Measurements from ENCODE around the gene RIBC2. TPM values are rescaled to one million over a fixed set of nuclear protein-coding genes. Genes with fewer than 3 reads are reported as not detected.

RIBC2 gene
- total RNA-seq, 4 donors from 2014 or later, result not detected

GRCh38 chr22:45475851-45476514 lies 62.5 kb downstream of the RIBC2 start:
- peaks cover 0 to 17% (median 9%) of the 10 kb centered on the region in 4 donors for H3K4me1 ChIP-seq
- H3K27me3 ChIP-seq, result peaks cover 0 to 4% (median 0%) of the 10 kb centered on the region in 4 donors
- H3K36me3 ChIP-seq, result no peaks in the 10 kb centered on the region
- H3K4me3 ChIP-seq, result no peak overlapping the region
- H3K9me3 ChIP-seq, result no peaks in the 10 kb centered on the region
- intact Hi-C loops (cut with DNase I), result no loop called here
- TF ChIP-seq POLR2A (IDR thresholded peaks at IDR 0.05; ENCODE audit: low read depth) (no peak), EP300 (IDR thresholded peaks at IDR 0.05) (no peak), POLR2AphosphoS5 (IDR thresholded peaks at IDR 0.05) (no peak), CTCF (IDR thresholded peaks at IDR 0.05) (no peak)
- DNase-seq (ENCODE audit: extremely low spot score), result no peak
- H3K27ac ChIP-seq (replicated peaks in 1 of 4), result no peak overlapping the region
- WGBS, result 91% methylated on average over 15 of the region's 15 CpGs

GRCh38 chr22:45476814-45477213 lies 63.3 kb downstream of the RIBC2 start:
- Histone ChIP-seq H3K9me3 (no peaks in the 10 kb centered on the region), H3K4me1 (peaks cover 0 to 15% (median 9%) of the 10 kb centered on the region in 4 donors), H3K27me3 (peaks cover 0 to 4% (median 0%) of the 10 kb centered on the region in 4 donors), H3K27ac (replicated peaks in 1 of 4) (no peak overlapping the region), H3K4me3 (no peak overlapping the region), H3K36me3 (no peaks in the 10 kb centered on the region)
- TF ChIP-seq POLR2AphosphoS5 (IDR thresholded peaks at IDR 0.05) (no peak), CTCF (IDR thresholded peaks at IDR 0.05) (no peak), EP300 (IDR thresholded peaks at IDR 0.05) (no peak), POLR2A (IDR thresholded peaks at IDR 0.05; ENCODE audit: low read depth) (no peak)
- 84% methylated on average over 6 of the region's 6 CpGs for WGBS
- intact Hi-C loops (cut with DNase I), result no loop called here
- DNase-seq (ENCODE audit: extremely low spot score), result no peak

GRCh38 chr22:45477366-45478107 lies 64.0 kb downstream of the RIBC2 start:
- peaks cover 0 to 15% (median 9%) of the 10 kb centered on the region in 4 donors for H3K4me1 ChIP-seq
- H3K27ac ChIP-seq (replicated peaks in 1 of 4), result no peak overlapping the region
- intact Hi-C loops (cut with DNase I), result no loop called here
- no peaks in the 10 kb centered on the region for H3K9me3 ChIP-seq
- TF ChIP-seq POLR2A (IDR thresholded peaks at IDR 0.05; ENCODE audit: low read depth), result no peak
- no peak for TF ChIP-seq POLR2AphosphoS5 (IDR thresholded peaks at IDR 0.05)
- no peak for TF ChIP-seq EP300 (IDR thresholded peaks at IDR 0.05)
- no peak for TF ChIP-seq CTCF (IDR thresholded peaks at IDR 0.05)
- WGBS, result 90% methylated on average over 7 of the region's 7 CpGs
- no peak overlapping the region for H3K4me3 ChIP-seq
- H3K36me3 ChIP-seq, result no peaks in the 10 kb centered on the region
- no peak for DNase-seq (ENCODE audit: extremely low spot score)
- H3K27me3 ChIP-seq, result peaks cover 0 to 4% (median 0%) of the 10 kb centered on the region in 4 donors

GRCh38 chr22:45478108-45478771 lies 64.7 kb downstream of the RIBC2 start:
- 83% methylated on average over 11 of the region's 11 CpGs for WGBS

More at GRCh38 chr22:45478108-45478771, 64.7 kb downstream of the RIBC2 start:
- H3K27ac ChIP-seq (replicated peaks in 1 of 4), result no peak overlapping the region
- H3K36me3 ChIP-seq, result no peaks in the 10 kb centered on the region
- no peak overlapping the region for H3K4me3 ChIP-seq
- intact Hi-C loops (cut with DNase I), result no loop called here
- TF ChIP-seq POLR2A (IDR thresholded peaks at IDR 0.05; ENCODE audit: low read depth) (no peak), EP300 (IDR thresholded peaks at IDR 0.05) (no peak), POLR2AphosphoS5 (IDR thresholded peaks at IDR 0.05) (no peak), CTCF (IDR thresholded peaks at IDR 0.05) (no peak)
- DNase-seq (ENCODE audit: extremely low spot score), result no peak
- H3K4me1 ChIP-seq, result peaks cover 0 to 15% (median 9%) of the 10 kb centered on the region in 4 donors
- H3K27me3 ChIP-seq, result peaks cover 0 to 4% (median 0%) of the 10 kb centered on the region in 4 donors
- H3K9me3 ChIP-seq, result no peaks in the 10 kb centered on the region
